Stimulated activated CD8-positive, alpha-beta memory T cell treated with anti-CD3 and anti-CD28 coated beads, Interleukin-2, amount 100 ng/mL, for 48 hours (primary cell): Measurements from ENCODE around the gene DBX2.
"Not testable (repeated sequence)": the region's sequence is repeated elsewhere in the genome, so short reads cannot be mapped to it uniquely, and the experiment has no call there.

Source experiments
- DNase-seq, 2 donors: peaks; one replicate each; pipeline ENCODE4 v3.0.0-alpha.2; 2020; ENCODE audit warnings: low read depth in 2 of 2

DBX2 gene

GRCh38 chr12:45010059-45010458 is 40.8 kb downstream of the DBX2 start:
- no peak for DNase-seq

GRCh38 chr12:45008211-45008610 is 42.7 kb downstream of the DBX2 start:
- no peak for DNase-seq

GRCh38 chr12:44999355-44999754 is 51.5 kb downstream of the DBX2 start:
- no peak for DNase-seq

- no peak for DNase-seq
Measured at GRCh38 chr12:44993161-44993560, 57.7 kb downstream of the DBX2 start.

- DNase-seq, result not testable (repeated sequence)
Measured at GRCh38 chr12:44984863-44985262, 66.0 kb downstream of the DBX2 start.

GRCh38 chr12:44979918-44980317 is 71.0 kb downstream of the DBX2 start:
- no peak for DNase-seq

GRCh38 chr12:44976246-44976645 is 74.7 kb downstream of the DBX2 start:
- DNase-seq, result no peak

GRCh38 chr12:44972746-44973421 is 78.0 kb downstream of the DBX2 start:
- no peak for DNase-seq

GRCh38 chr12:44968965-44969364 is 81.9 kb downstream of the DBX2 start:
- DNase-seq, result no peak
